Gastrocnemius medialis (tissue), 4 donors: ENCODE results near the gene NLRC5.

Experiments used
- CTCF ChIP-seq, 5 experiments: fragments of 450-650 bp in 3 of 5; fragments of 200-600 bp in 2 of 5; sonication (generic) in 2 of 5; IDR thresholded peaks in 4 of 5; conservative IDR thresholded peaks in 1 of 5; 1 replicate in 4 of 5; 2 replicates in 1 of 5; pipeline ENCODE4 v1.5.1; 2016 to 2019; ENCODE audit warnings: antibody characterized with exemption in 5 of 5, mild to moderate bottlenecking in 3 of 5, moderate library complexity in 3 of 5
- POLR2A ChIP-seq, 2 donors: fragments of 450-650 bp; IDR thresholded peaks; one replicate each; pipeline ENCODE4 v1.6.1; 2017; ENCODE audit warnings: antibody characterized with exemption in 2 of 2, mild to moderate bottlenecking in 2 of 2, moderate library complexity in 2 of 2

GRCh38 chr16:56985962-56986360 is 3.4 kb upstream of the NLRC5 start:
- TF ChIP-seq POLR2A (IDR thresholded peaks at IDR 0.05) (no peak), CTCF (IDR thresholded peaks at IDR 0.05 in 4 of 5, conservative IDR thresholded peaks at IDR 0.05 in 1 of 5) (no peak)
